RWPE1 (cell line): ENCODE measurements around the gene RNASE3.

Source experiments
- CTCF ChIA-PET: fragments of 350-600 bp; sonication (Branson Sonifier 250); formaldehyde crosslinking; extraction: SDS; loops from one replicate; lab custom pipeline; 2021; lab: Yijun Ruan, JAX
- POLR2A ChIA-PET: fragments of 400-600 bp; formaldehyde crosslinking; extraction: SDS; loops from one replicate; lab custom pipeline; 2020; ENCODE audit warnings: antibody characterized with exemption; ENCODE audit not compliant: low non-redundant PET; lab: Yijun Ruan, JAX
- DNase-seq: peaks from one replicate; pipeline ENCODE4 v3.0.0; 2012; ENCODE audit warnings: low spot score
- H3K27ac ChIP-seq: fragments of 450-650 bp; 2 replicates; pipeline ENCODE4 v1.5.1; 2017
- TF ChIP-seq, protein P1 (sequence below): fragments of 450-650 bp; conservative IDR thresholded peaks from 2 replicates; pipeline ENCODE4 v1.5.1; 2017; ENCODE audit warnings: low read depth, mild to moderate bottlenecking

RNASE3 gene

DNA sequence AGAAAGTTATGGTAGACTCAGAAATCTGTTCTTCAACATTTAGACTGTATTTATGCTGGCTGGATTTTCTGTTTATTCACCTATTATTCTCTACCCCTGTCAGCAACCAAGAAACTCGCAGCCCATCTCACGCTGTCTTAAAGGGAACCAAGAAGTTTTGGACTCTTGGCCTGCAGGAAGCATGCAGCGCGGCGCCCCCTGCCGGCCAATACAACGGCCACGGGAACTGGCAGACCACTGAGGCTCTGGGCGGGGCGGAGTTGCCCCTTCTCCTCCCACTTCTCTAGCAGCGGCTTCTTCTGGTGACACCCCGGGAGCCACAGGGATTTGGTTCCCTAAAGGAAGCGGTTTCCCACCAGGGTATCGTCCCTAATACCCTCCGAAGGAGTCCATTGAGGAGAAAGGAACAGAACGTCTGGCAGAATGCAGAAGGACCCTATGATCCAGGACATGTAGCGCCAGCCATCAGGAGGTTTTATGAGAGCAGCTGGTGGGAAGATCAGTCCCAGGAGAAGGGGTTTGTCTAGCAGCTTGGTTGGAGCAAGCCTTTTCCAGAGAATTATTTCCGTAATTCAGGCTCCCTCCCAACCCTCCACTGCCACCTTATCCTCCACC lies 43.1 kb downstream of the RNASE3 start:
- DNase-seq = no peak
- TF ChIP-seq, protein P1, sequence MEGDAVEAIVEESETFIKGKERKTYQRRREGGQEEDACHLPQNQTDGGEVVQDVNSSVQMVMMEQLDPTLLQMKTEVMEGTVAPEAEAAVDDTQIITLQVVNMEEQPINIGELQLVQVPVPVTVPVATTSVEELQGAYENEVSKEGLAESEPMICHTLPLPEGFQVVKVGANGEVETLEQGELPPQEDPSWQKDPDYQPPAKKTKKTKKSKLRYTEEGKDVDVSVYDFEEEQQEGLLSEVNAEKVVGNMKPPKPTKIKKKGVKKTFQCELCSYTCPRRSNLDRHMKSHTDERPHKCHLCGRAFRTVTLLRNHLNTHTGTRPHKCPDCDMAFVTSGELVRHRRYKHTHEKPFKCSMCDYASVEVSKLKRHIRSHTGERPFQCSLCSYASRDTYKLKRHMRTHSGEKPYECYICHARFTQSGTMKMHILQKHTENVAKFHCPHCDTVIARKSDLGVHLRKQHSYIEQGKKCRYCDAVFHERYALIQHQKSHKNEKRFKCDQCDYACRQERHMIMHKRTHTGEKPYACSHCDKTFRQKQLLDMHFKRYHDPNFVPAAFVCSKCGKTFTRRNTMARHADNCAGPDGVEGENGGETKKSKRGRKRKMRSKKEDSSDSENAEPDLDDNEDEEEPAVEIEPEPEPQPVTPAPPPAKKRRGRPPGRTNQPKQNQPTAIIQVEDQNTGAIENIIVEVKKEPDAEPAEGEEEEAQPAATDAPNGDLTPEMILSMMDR = peak; percentile 36
- H3K27ac ChIP-seq = no peak overlapping the region
- POLR2A ChIA-PET = no interaction called here
- CTCF ChIA-PET = interaction anchor here (0.6 kb wide), 1 partner anchor 37 kb away, joined by 6 read pairs; no protein-coding TSS in a partner anchor

DNA sequence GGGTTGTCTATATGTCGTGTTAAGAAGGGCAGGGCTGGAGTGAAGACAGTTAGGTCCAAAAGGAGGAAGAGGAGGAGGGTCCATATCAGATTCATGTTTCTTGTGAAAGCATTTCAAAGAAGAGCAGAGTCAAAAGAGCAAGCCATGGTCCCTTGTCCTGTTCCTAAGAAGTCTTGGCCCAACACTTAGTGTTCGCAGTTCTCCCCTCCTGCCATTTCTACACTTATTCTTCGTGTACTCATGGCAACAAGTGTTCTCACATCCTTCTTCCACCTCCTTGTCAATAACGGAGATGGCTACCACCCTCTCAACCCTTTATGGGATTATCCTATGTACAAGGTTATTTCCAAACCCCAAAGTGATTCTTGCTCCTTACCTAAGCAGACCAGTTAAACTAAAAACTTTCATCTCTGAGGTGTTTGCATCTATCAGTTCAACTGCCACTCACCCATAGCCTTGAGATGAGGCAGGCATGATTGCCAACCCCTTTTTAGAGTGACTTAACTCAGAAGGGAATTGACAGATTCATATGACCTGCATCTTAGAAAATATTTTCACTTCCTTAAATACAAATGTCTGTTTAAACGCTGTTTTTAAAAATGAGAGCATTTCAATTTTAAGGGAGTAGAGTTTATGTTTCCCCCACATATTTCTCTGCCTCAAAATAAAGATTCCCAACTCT lies 44.3 kb downstream of the RNASE3 start:
- CTCF ChIA-PET = no interaction called here
- POLR2A ChIA-PET = no interaction called here
- TF ChIP-seq, protein P1 = no peak
- no peak for DNase-seq
- H3K27ac ChIP-seq = no peak overlapping the region
